ENCODE results near the gene ZER1.

The ZER1 gene

DNA sequence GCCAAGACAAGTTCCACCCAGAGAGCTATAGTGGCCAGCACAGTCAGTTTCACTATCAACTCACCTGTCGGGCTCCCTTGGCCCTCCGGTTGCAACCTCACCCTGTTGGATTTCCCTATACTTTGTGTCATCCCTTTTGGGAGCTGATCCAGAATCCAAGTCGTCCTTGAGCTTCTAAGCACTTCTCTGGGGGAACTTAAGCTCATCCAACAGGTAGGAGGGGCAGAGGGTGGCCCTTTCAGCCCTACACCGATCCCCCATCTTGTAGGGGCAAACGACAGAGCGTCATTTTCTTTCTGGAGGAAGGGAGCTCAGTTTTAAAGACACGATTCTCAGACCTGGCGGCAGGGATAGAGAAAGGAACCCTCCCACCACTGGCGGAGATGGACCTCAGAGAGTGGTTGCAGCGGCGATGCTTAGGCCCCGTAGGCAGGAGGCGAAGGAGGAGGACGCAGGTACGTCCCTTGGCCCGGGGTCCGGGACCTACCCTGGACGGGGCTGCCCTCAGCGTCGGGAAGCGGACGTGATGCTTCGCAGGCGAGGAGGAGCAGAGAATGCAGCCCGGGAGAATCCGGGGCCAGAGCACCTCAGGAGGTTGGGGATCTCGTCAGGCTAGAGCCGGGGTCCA, 519 bp downstream of the ZER1 start:
- H3K9me3 Mint-ChIP-seq = peaks cover 6% of the 10 kb centered on the region
- peak; percentile 53 for ATAC-seq
- H3K27ac Mint-ChIP-seq = peak overlapping the region; percentile 88
- H3K36me3 Mint-ChIP-seq = peaks cover 17% of the 10 kb centered on the region
- H3K4me1 Mint-ChIP-seq = peaks cover 39% of the 10 kb centered on the region
- H3K4me3 Mint-ChIP-seq = peak overlapping the region; percentile 89
- H3K27me3 Mint-ChIP-seq = no peaks in the 10 kb centered on the region

DNA sequence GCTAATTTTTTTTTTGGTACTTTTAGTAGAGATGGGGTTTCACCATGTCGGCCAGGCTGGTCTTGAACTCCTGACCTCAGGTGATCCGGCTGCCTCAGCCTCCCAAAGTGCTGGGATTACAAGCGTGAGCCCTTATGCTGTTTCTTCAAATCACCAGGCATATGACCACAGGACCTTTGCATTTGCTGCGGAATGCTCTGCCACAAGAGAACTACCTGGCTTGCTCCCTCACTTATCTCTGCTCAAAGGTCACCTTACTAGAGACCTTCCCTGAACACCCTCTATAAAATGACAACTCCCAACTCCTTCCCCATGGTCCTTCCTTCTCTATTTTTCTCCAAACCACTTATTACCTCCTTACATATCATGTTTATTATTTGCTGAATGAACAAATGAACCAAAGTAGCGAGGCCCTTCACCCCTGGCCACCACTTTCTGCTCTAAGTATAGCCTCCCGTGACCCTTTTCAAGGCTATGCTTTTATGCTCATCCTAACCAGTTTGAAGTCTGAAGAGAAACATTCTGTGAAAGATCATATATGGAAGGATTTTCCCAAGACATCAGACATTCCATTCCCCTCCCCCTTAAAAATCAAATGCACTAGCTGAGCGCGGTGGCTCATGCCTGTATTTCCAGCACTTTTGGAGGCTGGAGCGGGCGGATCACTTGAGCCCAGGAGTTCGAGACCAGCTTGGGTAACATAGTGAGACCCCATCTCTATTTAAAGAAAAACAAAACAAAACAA, 1.3 kb downstream of the ZER1 start:
- H3K4me1 Mint-ChIP-seq = peaks cover 43% of the 10 kb centered on the region
- no peak for ATAC-seq
- peaks cover 4% of the 10 kb centered on the region for H3K9me3 Mint-ChIP-seq

DNA sequence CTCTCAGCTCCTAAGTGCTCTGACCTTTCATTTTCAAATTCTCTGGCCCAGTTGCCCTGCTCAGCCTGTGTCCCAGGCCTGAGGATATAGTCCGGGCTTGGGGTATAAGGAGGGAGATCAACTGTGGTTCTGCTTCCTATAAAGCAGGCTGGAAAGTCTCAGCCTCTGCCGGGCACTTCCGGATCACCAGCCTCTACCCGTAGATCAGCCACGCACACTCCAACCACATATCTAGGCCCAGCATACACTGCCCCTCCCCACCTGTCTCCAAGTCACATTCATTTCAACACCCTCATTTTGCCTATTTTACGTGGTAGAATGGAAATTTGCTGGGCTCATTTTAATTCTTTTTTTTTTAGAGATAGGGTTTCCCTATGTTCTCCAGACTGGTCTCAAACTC, 3.1 kb downstream of the ZER1 start:
- no peak for ATAC-seq
- no peaks in the 10 kb centered on the region for H3K9me3 Mint-ChIP-seq
- peak overlapping the region; percentile 88 for H3K27ac Mint-ChIP-seq
- H3K27me3 Mint-ChIP-seq = no peaks in the 10 kb centered on the region
- peaks cover 17% of the 10 kb centered on the region for H3K36me3 Mint-ChIP-seq
- no peak overlapping the region for H3K4me3 Mint-ChIP-seq
- peaks cover 56% of the 10 kb centered on the region for H3K4me1 Mint-ChIP-seq

More for the DNA sequence above, 1.3 kb downstream of the ZER1 start:
- peak overlapping the region; percentile 88 for H3K27ac Mint-ChIP-seq
- H3K4me3 Mint-ChIP-seq = peak overlapping the region; percentile 89
- no peaks in the 10 kb centered on the region for H3K27me3 Mint-ChIP-seq
- peaks cover 17% of the 10 kb centered on the region for H3K36me3 Mint-ChIP-seq

DNA sequence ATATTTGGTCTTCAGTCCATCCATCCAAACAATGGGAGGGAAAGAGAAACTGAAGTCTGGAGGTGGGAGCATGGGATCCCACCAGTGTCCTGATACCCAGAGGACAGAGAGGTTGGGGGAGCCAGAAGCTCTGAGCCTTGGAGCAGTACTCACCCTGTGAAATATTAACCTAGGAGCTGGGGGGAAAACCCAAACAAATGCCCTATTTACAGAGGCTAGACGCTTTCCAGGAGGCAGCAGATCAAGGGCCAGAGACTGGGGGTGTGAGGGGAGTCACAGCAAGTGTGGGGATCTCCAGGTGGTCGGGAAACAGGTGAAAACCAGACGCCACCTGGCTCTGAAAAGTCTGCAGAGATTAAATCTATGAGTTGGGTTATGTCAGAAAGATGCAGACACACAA, 6.2 kb downstream of the ZER1 start:
- no peak overlapping the region for H3K4me3 Mint-ChIP-seq
- peaks cover 59% of the 10 kb centered on the region for H3K4me1 Mint-ChIP-seq
- peaks cover 25% of the 10 kb centered on the region for H3K36me3 Mint-ChIP-seq
- ATAC-seq = no peak
- H3K27me3 Mint-ChIP-seq = no peaks in the 10 kb centered on the region
- H3K27ac Mint-ChIP-seq = no peak overlapping the region
- no peaks in the 10 kb centered on the region for H3K9me3 Mint-ChIP-seq

DNA sequence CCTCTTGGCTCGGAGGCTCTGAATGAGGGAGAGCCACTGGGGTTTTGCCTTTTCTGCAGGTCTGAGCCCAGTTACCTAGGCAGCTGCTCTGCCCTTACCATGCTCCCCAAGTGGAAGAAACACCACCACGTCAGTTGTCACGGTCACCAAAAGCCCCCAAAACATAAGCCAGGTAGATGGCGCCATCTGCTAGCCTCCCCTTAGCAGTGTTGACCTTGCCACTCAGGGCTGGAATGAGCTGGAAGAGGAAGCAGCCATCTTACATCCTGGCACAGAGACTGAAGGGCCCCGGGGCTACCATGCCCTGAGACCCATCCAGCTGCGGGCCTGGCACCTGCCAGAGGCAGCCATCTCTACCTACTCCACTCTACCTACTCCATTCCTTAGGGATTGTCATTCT, 7.4 kb downstream of the ZER1 start:
- no peak overlapping the region for H3K27ac Mint-ChIP-seq
- no peaks in the 10 kb centered on the region for H3K27me3 Mint-ChIP-seq
- H3K4me3 Mint-ChIP-seq = no peak overlapping the region
- H3K36me3 Mint-ChIP-seq = peaks cover 16% of the 10 kb centered on the region
- H3K9me3 Mint-ChIP-seq = no peaks in the 10 kb centered on the region
- no peak for ATAC-seq
- peaks cover 48% of the 10 kb centered on the region for H3K4me1 Mint-ChIP-seq

DNA sequence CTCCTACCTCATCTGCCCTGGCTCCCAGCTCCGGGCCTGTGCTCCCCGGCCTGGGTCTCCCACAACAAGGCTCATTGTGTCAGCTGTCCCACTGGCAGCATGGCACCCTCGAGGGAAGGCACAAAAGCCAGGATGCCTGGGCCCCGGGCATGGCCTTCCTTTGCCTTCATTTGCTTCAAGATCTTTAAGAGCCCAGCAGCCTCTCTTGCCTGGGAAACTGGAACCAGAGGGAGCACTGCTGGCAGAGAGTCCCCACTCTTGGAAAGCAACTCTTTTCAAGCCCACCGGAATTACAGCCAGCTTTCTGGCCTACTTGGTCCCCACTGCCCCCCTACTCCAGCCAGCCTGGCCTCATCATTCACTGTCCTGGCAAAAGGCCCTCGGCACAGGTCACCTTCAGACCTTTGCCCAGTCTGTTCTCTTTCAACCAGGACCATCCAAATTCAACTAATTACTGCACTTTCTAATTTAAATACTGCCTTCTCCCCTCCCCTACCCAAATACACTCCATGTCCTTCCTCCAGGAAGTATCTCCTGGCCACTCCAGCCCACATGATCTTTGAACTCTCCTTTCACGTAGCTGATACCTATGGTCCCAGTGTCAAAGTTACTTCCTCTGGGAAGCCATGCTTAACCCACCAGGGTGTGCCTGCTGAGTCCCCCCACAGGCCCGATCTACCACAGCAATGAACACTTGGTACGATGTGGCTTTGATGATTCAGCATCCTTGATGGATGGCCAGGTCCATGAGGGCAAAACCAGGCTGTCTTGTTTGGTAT, 8.9 kb downstream of the ZER1 start:
- Mint-ChIP-seq H3K4me3 (no peak overlapping the region), H3K9me3 (no peaks in the 10 kb centered on the region), H3K36me3 (peaks cover 18% of the 10 kb centered on the region), H3K27ac (peak overlapping the region; percentile 11), H3K27me3 (no peaks in the 10 kb centered on the region), H3K4me1 (peaks cover 35% of the 10 kb centered on the region)
- ATAC-seq = no peak

DNA sequence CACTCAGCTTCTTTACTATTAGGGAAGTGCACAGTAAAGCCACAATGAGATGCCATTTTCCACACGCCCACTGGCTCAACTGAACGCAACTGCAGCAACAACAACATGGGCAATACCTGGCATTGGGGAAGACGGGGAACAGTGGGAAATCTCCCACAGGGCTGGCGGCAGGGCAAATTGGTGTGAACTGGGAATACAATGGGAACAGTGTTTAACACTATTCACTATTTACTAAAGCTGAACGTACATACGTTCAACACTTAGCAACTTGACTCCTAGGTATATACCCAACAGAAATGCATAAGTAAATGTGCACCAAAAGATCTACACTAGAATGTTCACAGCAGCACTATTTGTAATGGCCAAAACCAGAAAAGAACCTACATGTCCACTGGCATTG, 14.1 kb downstream of the ZER1 start:
- H3K27ac Mint-ChIP-seq = no peak overlapping the region
- H3K9me3 Mint-ChIP-seq = no peaks in the 10 kb centered on the region
- no peaks in the 10 kb centered on the region for H3K27me3 Mint-ChIP-seq
- no peak overlapping the region for H3K4me3 Mint-ChIP-seq
- H3K4me1 Mint-ChIP-seq = peaks cover 10% of the 10 kb centered on the region
- no peak for ATAC-seq
- H3K36me3 Mint-ChIP-seq = peaks cover 24% of the 10 kb centered on the region

DNA sequence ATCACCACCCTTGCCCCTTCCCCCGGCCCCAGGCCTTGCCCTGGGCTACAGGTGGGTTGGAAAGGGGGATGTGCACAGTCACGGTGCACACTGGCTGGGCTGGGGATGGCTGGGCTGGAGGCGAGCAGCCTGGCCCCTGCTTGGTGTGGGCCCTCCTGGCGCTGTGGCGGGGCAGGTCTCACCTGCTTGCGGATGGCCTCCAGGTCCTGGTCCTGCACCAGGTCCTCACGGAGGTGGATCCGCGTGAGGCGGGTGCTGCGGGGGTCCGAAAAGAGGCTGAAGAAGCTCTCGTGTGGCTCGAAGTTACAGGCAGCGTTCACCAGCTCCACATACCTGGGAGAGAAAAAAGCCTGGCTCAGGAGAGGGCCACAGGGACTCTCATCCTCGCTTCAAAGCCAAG, 18.1 kb downstream of the ZER1 start:
- H3K27ac Mint-ChIP-seq = no peak overlapping the region
- ATAC-seq = no peak
- H3K4me1 Mint-ChIP-seq = peaks cover 6% of the 10 kb centered on the region
- H3K27me3 Mint-ChIP-seq = no peaks in the 10 kb centered on the region
- no peak overlapping the region for H3K4me3 Mint-ChIP-seq
- H3K36me3 Mint-ChIP-seq = peaks cover 38% of the 10 kb centered on the region
- no peaks in the 10 kb centered on the region for H3K9me3 Mint-ChIP-seq

DNA sequence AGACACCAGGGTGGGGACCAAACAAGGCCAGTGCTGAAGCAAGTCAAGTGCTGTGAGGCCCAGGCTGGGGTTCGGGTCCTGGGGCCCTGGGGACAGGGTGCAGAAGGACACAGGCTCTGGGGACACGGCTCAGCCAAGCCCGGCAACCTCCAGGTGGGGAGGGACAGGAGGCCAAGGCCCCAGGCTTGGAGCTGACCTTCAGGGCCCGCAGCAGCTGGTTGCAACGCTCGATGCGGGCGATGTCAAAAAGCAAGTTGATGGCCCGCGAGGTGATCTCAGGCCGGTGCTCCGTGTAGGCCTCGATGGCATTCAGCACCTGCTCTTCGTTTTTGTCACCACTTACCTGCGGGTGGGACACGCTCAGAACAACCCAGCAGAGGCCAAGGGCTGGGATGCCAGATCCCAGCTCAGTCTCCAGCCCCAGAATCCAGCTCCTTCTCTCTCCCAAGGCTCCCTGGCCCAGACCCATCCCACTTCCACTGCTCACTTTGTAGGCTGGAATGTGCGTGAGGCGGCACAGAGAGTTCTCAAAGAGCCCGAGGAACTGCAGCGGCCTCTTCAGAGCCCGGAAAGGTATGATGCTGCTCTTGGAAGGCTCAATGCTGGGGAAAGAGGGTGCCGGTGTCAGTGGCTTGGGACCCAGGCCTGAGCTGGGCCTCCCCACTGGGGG, 20.7 kb downstream of the ZER1 start:
- no peaks in the 10 kb centered on the region for H3K4me1 Mint-ChIP-seq
- H3K27me3 Mint-ChIP-seq = no peaks in the 10 kb centered on the region
- ATAC-seq = no peak
- no peaks in the 10 kb centered on the region for H3K9me3 Mint-ChIP-seq
- H3K27ac Mint-ChIP-seq = no peak overlapping the region
- H3K36me3 Mint-ChIP-seq = peaks cover 28% of the 10 kb centered on the region
- no peak overlapping the region for H3K4me3 Mint-ChIP-seq

DNA sequence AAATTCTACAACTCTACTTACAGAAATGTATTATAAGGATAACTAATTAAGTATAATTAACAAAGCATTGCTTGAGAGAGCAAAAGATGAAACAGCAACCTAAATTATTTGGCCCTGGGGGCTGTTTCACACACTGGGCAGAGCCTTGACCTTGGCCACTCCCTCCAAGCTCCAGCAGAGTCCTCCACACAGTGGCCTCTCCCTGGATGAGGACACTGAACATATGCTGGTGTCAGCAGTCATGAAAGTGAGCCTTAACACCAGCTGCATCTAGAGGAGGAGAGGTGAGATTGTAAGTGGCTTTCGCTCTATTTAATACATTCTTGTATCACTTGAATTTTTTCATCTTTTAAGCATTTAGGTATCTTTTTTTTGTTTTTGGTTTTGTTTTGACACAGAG, 24.5 kb downstream of the ZER1 start:
- Mint-ChIP-seq H3K27ac (no peak overlapping the region), H3K4me3 (no peak overlapping the region), H3K36me3 (peaks cover 15% of the 10 kb centered on the region), H3K27me3 (no peaks in the 10 kb centered on the region), H3K4me1 (no peaks in the 10 kb centered on the region), H3K9me3 (no peaks in the 10 kb centered on the region)
- ATAC-seq = no peak

DNA sequence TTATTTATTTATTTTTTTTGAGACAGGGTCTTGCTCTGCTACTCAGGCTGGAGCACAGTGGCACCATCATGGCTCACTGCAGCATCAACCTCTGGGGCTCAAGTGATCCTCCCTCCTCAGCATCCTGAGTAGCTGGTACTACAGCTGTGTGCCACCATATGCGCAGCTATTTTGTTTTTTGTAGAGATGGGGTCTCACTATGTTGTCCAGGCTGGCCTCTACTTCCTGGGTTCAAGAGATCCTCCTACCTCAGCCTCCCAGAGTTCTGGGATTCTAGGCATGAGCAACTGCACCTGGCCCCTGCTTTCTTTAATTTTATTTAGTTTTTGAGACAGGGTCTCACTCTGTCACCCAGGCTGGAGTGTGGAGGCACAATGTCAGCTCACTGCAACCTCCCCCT, 28.3 kb downstream of the ZER1 start:
- Mint-ChIP-seq H3K4me1 (no peaks in the 10 kb centered on the region), H3K4me3 (no peak overlapping the region), H3K27me3 (no peaks in the 10 kb centered on the region), H3K27ac (peak overlapping the region; percentile 64), H3K9me3 (no peaks in the 10 kb centered on the region), H3K36me3 (peaks cover 15% of the 10 kb centered on the region)
- no peak for ATAC-seq

DNA sequence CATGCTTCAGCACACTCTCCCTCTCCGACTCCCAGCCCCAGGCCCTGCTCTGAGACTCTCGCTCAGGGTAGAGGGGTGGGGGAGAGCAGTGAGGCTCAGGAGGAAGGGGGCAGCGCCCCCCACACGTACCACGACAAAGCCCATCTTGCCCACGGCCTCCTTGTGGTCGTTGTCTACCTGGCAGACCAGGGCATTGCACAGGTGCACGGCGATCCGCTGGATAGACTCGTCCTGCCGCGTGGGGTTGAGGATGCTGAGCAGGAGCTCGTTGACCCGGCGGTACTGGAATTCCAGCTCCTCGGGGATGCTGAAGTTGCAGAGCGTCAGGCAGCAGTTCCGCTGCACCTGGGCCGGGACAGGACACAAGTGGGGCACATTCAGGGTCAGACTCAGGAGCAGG, 29.3 kb downstream of the ZER1 start:
- Mint-ChIP-seq H3K9me3 (no peaks in the 10 kb centered on the region), H3K27ac (no peak overlapping the region), H3K36me3 (peaks cover 19% of the 10 kb centered on the region), H3K4me1 (no peaks in the 10 kb centered on the region), H3K27me3 (no peaks in the 10 kb centered on the region), H3K4me3 (no peak overlapping the region)
- ATAC-seq = no peak

DNA sequence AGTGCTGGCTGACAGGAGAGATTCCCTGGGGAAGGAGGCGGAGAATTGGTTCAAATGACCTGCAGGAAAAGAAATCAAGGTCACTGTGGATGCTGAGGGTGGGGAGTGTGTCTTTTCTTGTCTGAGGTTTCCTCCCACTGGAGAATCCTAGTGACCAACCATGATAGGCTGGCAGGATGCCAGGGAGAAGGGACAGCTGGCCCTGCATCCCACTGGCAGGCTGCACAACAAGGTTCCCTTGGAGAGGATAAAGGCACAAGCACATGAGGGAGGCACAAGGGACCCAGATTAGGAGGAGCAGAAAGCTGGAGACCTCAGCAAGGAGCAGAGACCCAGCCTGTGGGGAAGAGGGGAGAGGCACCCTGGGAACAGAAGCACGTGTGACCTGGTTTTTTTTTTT, 36.4 kb downstream of the ZER1 start:
- no peaks in the 10 kb centered on the region for H3K9me3 Mint-ChIP-seq
- no peak for ATAC-seq
- no peak overlapping the region for H3K4me3 Mint-ChIP-seq
- peaks cover 11% of the 10 kb centered on the region for H3K4me1 Mint-ChIP-seq
- no peaks in the 10 kb centered on the region for H3K27me3 Mint-ChIP-seq
- peaks cover 36% of the 10 kb centered on the region for H3K36me3 Mint-ChIP-seq
- H3K27ac Mint-ChIP-seq = no peak overlapping the region

DNA sequence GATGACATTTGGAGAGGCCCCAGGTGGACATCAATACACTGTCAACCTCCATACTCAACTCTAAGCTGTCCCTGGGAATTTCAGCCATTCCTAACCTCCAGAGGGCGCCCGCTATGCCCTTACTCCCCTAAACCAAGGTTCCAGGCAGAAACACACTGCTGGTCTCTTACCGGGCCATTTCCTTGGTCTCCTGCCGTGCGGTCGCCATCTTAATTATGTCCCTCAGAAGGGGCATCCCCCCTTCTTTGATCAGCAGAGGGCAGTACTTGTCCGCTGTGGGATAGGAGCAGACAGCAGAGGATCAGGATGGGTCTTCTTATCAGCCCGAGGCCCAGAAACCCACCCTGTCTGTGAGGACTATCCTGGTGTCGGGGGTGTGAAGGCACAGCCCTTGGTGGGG, 38.5 kb downstream of the ZER1 start:
- Mint-ChIP-seq H3K4me1 (peaks cover 11% of the 10 kb centered on the region), H3K36me3 (peaks cover 34% of the 10 kb centered on the region), H3K4me3 (no peak overlapping the region), H3K27me3 (no peaks in the 10 kb centered on the region), H3K27ac (no peak overlapping the region), H3K9me3 (no peaks in the 10 kb centered on the region)
- peak; percentile 16 for ATAC-seq

DNA sequence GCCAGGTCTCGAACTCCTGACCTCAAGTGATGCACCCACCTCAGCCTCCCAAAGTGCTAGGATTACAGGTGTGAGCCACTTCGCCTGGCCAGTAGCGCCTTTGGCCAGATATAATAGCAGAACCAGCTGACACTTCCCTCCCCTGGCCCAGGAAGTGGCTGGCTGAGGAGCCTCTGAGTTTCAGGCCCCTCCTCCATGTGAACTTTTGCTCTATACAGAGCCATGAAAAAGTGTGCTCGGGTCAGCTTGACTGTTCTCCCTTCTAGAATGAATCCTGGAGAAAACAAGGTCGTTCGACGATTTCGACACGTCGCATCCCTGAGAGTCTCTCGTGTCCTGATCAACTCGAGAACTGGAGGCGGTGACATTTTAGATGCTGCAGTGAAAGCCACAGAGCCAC, 39.2 kb downstream of the ZER1 start:
- Mint-ChIP-seq H3K27ac (no peak overlapping the region), H3K4me3 (no peak overlapping the region), H3K9me3 (no peaks in the 10 kb centered on the region), H3K4me1 (peaks cover 12% of the 10 kb centered on the region), H3K27me3 (no peaks in the 10 kb centered on the region), H3K36me3 (peaks cover 32% of the 10 kb centered on the region)
- ATAC-seq = no peak

Measured in stimulated activated memory B cell treated with anti-CD40 and anti-IgM and Interleukin-4, amounts not matched to agents 10 μg/mL and 1 μg/mL and 100 μg/mL, for 72 hours (primary cell).